IMR-90 (cell line): Measurements from ENCODE around the gene COL13A1. TPM values are rescaled to one million over a fixed set of nuclear protein-coding genes. Genes with fewer than 3 reads are reported as not detected.

Source experiments
- ATAC-seq: fragments of 200-7000 bp; cut with Tn5 transposase; 2 replicates; pipeline ENCODE4 v1.9.1; 2020; ENCODE audit warnings: low read depth, mild to moderate bottlenecking, moderate library complexity
- BruUV-seq: library from RNA; stranded (reverse); fragments of 400-500 nt; replicated peaks from 2 replicates; lab custom pipeline; 2021; lab: Mats Ljungman, UMichigan
- CTCF ChIA-PET: fragments of 300-600 bp; formaldehyde crosslinking; extraction: SDS; loops from one replicate; lab custom pipeline; 2021; ENCODE audit warnings: antibody characterized with exemption; lab: Yijun Ruan, JAX
- POLR2A ChIA-PET: fragments of 300-600 bp; sonication (Branson Sonifier 250); formaldehyde crosslinking; loops from one replicate; lab custom pipeline; 2022; ENCODE audit warnings: antibody characterized with exemption; ENCODE audit not compliant: unreplicated experiment; lab: Charles Lee
- DNase-seq: peaks from one replicate; pipeline ENCODE4 v3.0.0; 2013
- H2AFZ ChIP-seq: replicated peaks from 2 replicates; pipeline ENCODE3; 2013; ENCODE audit warnings: low read length, mild to moderate bottlenecking; ENCODE audit not compliant: poor library complexity
- H2AK5ac ChIP-seq: 2 replicates; pipeline ENCODE4 v1.6.1; 2013; ENCODE audit warnings: low read depth, low read length, inconsistent platforms
- H2AK9ac ChIP-seq: replicated peaks from 2 replicates; pipeline ENCODE3; 2013; ENCODE audit warnings: mild to moderate bottlenecking, low read depth, low read length, moderate library complexity; ENCODE audit not compliant: poor library complexity
- H2BK120ac ChIP-seq: 2 replicates; pipeline ENCODE4 v1.6.1; 2013; ENCODE audit warnings: low read depth, low read length, inconsistent platforms
- H2BK15ac ChIP-seq: 3 replicates; pipeline ENCODE4 v1.6.1; 2013; ENCODE audit warnings: low read depth, low read length, inconsistent platforms
- H2BK20ac ChIP-seq: 2 replicates; pipeline ENCODE4 v1.6.1; 2013; ENCODE audit warnings: low read depth, mild to moderate bottlenecking, inconsistent platforms, low read length, moderate library complexity
- H2BK5ac ChIP-seq: 2 replicates; pipeline ENCODE4 v1.6.1; 2013; ENCODE audit warnings: mild to moderate bottlenecking, low read depth, low read length, inconsistent platforms; ENCODE audit not compliant: poor library complexity, severe bottlenecking
- H3K14ac ChIP-seq: replicated peaks from 2 replicates; pipeline ENCODE4 v1.6.1; 2013; ENCODE audit warnings: low read depth, low read length, inconsistent platforms
- H3K18ac ChIP-seq: 2 replicates; pipeline ENCODE4 v1.6.1; 2013; ENCODE audit warnings: low read depth, low read length, control low read depth
- H3K23ac ChIP-seq: 2 replicates; pipeline ENCODE4 v1.6.1; 2013; ENCODE audit warnings: low read depth, low read length, inconsistent platforms
- H3K27ac ChIP-seq: 2 replicates; pipeline ENCODE4 v1.5.1; 2013; ENCODE audit warnings: mild to moderate bottlenecking, control low read depth, low read length; ENCODE audit not compliant: insufficient read depth
- H3K27me3 ChIP-seq: 2 replicates; pipeline ENCODE4 v1.6.1; 2013; ENCODE audit warnings: low read length; ENCODE audit not compliant: control insufficient read depth, insufficient read depth
- H3K36me3 ChIP-seq: 2 replicates; pipeline ENCODE4 v1.6.1; 2013; ENCODE audit warnings: low read length, mixed read lengths; ENCODE audit not compliant: control insufficient read depth, insufficient read depth
- H3K4ac ChIP-seq: 2 replicates; pipeline ENCODE4 v1.6.1; 2013; ENCODE audit warnings: low read depth, low read length, inconsistent platforms
- H3K4me1 ChIP-seq: 2 replicates; pipeline ENCODE4 v1.6.1; 2013; ENCODE audit warnings: low read length, mixed read lengths; ENCODE audit not compliant: control insufficient read depth, insufficient read depth
- H3K4me2 ChIP-seq: 2 replicates; pipeline ENCODE4 v1.6.1; 2013; ENCODE audit warnings: low read depth, mild to moderate bottlenecking, control low read depth, low read length, moderate library complexity
- H3K4me3 ChIP-seq: 2 replicates; pipeline ENCODE4 v1.5.1; 2013; ENCODE audit warnings: low read depth, mild to moderate bottlenecking, control low read depth, low read length, moderate library complexity; ENCODE audit not compliant: insufficient read depth
- H3K56ac ChIP-seq: 2 replicates; pipeline ENCODE4 v1.6.1; 2013; ENCODE audit warnings: low read length, inconsistent platforms; ENCODE audit not compliant: insufficient read depth; ENCODE audit errors: extremely low read depth
- H3K79me1 ChIP-seq, 2 experiments: 2 replicates each; pipeline ENCODE4 v1.6.1; 2013; ENCODE audit warnings: low read length in 2 of 2, inconsistent platforms in 1 of 2, low read depth in 1 of 2
- H3K9ac ChIP-seq: 2 replicates; pipeline ENCODE4 v1.6.1; 2013; ENCODE audit warnings: low read depth, low read length, control low read depth
- H3K9me1 ChIP-seq: 2 replicates; pipeline ENCODE4 v1.6.1; 2013; ENCODE audit warnings: low read length, inconsistent platforms; ENCODE audit not compliant: insufficient read depth
- H3K9me3 ChIP-seq: 2 replicates; pipeline ENCODE4 v1.6.1; 2013; ENCODE audit warnings: low read length; ENCODE audit not compliant: control insufficient read depth, insufficient read depth
- H4K20me1 ChIP-seq: 2 replicates; pipeline ENCODE4 v1.6.1; 2013; ENCODE audit warnings: low read length, inconsistent platforms; ENCODE audit not compliant: insufficient read depth
- H4K5ac ChIP-seq: 2 replicates; pipeline ENCODE4 v1.6.1; 2013; ENCODE audit warnings: mild to moderate bottlenecking, low read depth, low read length, control low read depth
- H4K8ac ChIP-seq, 2 experiments: 2 replicates each; pipeline ENCODE4 v1.6.1; 2013; ENCODE audit warnings: low read depth in 2 of 2, low read length in 2 of 2, control low read depth in 1 of 2, inconsistent platforms in 1 of 2
- H4K91ac ChIP-seq: 2 replicates; pipeline ENCODE4 v1.6.1; 2013; ENCODE audit warnings: low read depth, low read length, inconsistent platforms; ENCODE audit not compliant: insufficient read depth
- BHLHE40 ChIP-seq: fragments of 150-350 bp; IDR thresholded peaks from 2 replicates; pipeline ENCODE4 v1.6.1; 2016; ENCODE audit warnings: mild to moderate bottlenecking, low read depth, low read length
- CEBPB ChIP-seq: IDR thresholded peaks from 2 replicates; pipeline ENCODE4 v1.6.1; 2012; ENCODE audit warnings: low read depth, low read length, improper control_type of control experiment
- CHD1 ChIP-seq: IDR thresholded peaks from 2 replicates; pipeline ENCODE4 v1.6.1; 2012; ENCODE audit warnings: low read depth, low read length, improper control_type of control experiment
- CTCF ChIP-seq: conservative IDR thresholded peaks from 2 replicates; pipeline ENCODE4 v1.5.1; 2012; ENCODE audit warnings: mild to moderate bottlenecking, low read depth, low read length, improper control_type of control experiment
- FOS ChIP-seq: fragments of 150-350 bp; IDR thresholded peaks from 2 replicates; pipeline ENCODE4 v1.6.1; 2016; ENCODE audit warnings: low read depth, low read length
- MAZ ChIP-seq: IDR thresholded peaks from 2 replicates; pipeline ENCODE4 v1.6.1; 2012; ENCODE audit warnings: low read depth, mild to moderate bottlenecking, low read length, improper control_type of control experiment, moderate library complexity, borderline replicate concordance
- MXI1 ChIP-seq: IDR thresholded peaks from 2 replicates; pipeline ENCODE4 v1.6.1; 2012; ENCODE audit warnings: low read depth, mild to moderate bottlenecking, low read length, moderate library complexity, borderline replicate concordance
- NFE2L2 ChIP-seq: fragments of 150-350 bp; IDR thresholded peaks from 2 replicates; pipeline ENCODE4 v1.6.1; 2016; ENCODE audit warnings: low read depth, mild to moderate bottlenecking, low read length
- POLR2A ChIP-seq: IDR thresholded peaks from 2 replicates; pipeline ENCODE4 v1.6.1; 2012; ENCODE audit warnings: mild to moderate bottlenecking, low read depth, low read length
- RAD21 ChIP-seq: IDR thresholded peaks from 2 replicates; pipeline ENCODE4 v1.6.1; 2012; ENCODE audit warnings: low read length, improper control_type of control experiment
- RFX5 ChIP-seq: IDR thresholded peaks from 2 replicates; pipeline ENCODE4 v1.8.0; 2012; ENCODE audit warnings: low read depth, mild to moderate bottlenecking, low read length, moderate library complexity
- SMC3 ChIP-seq: fragments of 150-350 bp; IDR thresholded peaks from 2 replicates; pipeline ENCODE4 v1.6.1; 2016; ENCODE audit warnings: low read depth, mild to moderate bottlenecking, antibody characterized with exemption, low read length, moderate library complexity
- WGBS, 2 experiments: methylation state at CpG; one replicate each; pipeline versions ENCODE4 v1.1.5 to v1.1.7; 2013; ENCODE audit warnings: missing lambda C conversion rate in 2 of 2; ENCODE audit not compliant: insufficient read length in 1 of 2; ENCODE audit errors: extremely low coverage in 2 of 2; 5-methylcytosine and 5-hydroxymethylcytosine counted together
- dilution Hi-C: fragments of 300-500 bp; cut with HindIII; formaldehyde crosslinking; loops from one replicate; pipeline ENCODE4 v1.14.3; 2018; ENCODE audit warnings: low sequenced_read_pairs; ENCODE audit not compliant: unreplicated experiment
- in situ Hi-C: fragments of 300-500 bp; cut with MboI; formaldehyde crosslinking; loops from 3 replicates; pipeline ENCODE4 v1.14.3; 2019; ENCODE audit warnings: low sequenced_read_pairs, inconsistent platforms, mixed read lengths
- intact Hi-C: fragments of 100-400 bp; cut with micrococcal nuclease; formaldehyde crosslinking; loops from 2 replicates; pipeline ENCODE4 v1.10.0; 2022
- polyA plus RNA-seq, 3 experiments: library from polyadenylated mRNA; depleted of rRNA; stranded (reverse); fragments of >200 nt; gene quantifications; 2 replicates each; pipeline ENCODE4 v1.2.3, GENCODE V29; 2012; ENCODE audit warnings: low replicate concordance in 1 of 3
- total RNA-seq: library from RNA; depleted of rRNA; stranded (reverse); fragments of >200 nt; gene quantifications from 2 replicates; pipeline ENCODE4 v1.2.3, GENCODE V29; 2012

Gene COL13A1
- total and polyA plus RNA-seq, 2 of the 4 experiments (the other 2 are of a cell fraction), result 12.2 to 31.3 TPM

GRCh38 chr10:69844698-69845097, 43.0 kb downstream of the COL13A1 start:
- no peak overlapping the region; the same call in 1 of the 2 replicates for H3K14ac ChIP-seq
- H4K20me1 ChIP-seq, result no peaks in the 10 kb centered on the region
- H3K56ac ChIP-seq, result no peak overlapping the region
- 0 out of 2 replicates have a peak overlapping the region, but pooled peaks have one; percentile 7 for H2AK5ac ChIP-seq
- 0 out of 2 replicates have a peak overlapping the region, but pooled peaks have one; percentile 3 for H2BK120ac ChIP-seq
- H2AFZ ChIP-seq, result no peak overlapping the region
- no peak overlapping the region for H3K4me2 ChIP-seq
- H3K23ac ChIP-seq, result no peak overlapping the region
- BruUV-seq, result no TSS peak
- no peaks in the 10 kb centered on the region for H3K36me3 ChIP-seq
- TF ChIP-seq RFX5, result no peak
- TF ChIP-seq NFE2L2, result no peak
- no peak for TF ChIP-seq MXI1
- TF ChIP-seq MAZ, result no peak
- TF ChIP-seq CTCF, result no peak
- TF ChIP-seq SMC3, result no peak
- no peak for TF ChIP-seq BHLHE40
- TF ChIP-seq CHD1, result no peak
- TF ChIP-seq POLR2A, result no peak
- TF ChIP-seq RAD21, result no peak
- no peak for TF ChIP-seq FOS
- TF ChIP-seq CEBPB, result no peak
- H3K27ac ChIP-seq, result no peak overlapping the region
- no peak overlapping the region for H2BK5ac ChIP-seq
- no peaks in the 10 kb centered on the region for H3K27me3 ChIP-seq
- H4K5ac ChIP-seq, result no peak overlapping the region
- dilution Hi-C loops, result no loop called here
- H2BK20ac ChIP-seq, result peak overlapping the region; percentile 9; the same call in 1 of the 2 replicates
- WGBS, 2 experiments, result 100% methylated on average over 2 of the region's 2 CpGs; no CpG with 5 or more reads in 1 of the 2 experiments
- intact Hi-C loops, result no loop called here
- in situ Hi-C loops, result no loop called here
- ChIA-PET CTCF (no interaction called here), POLR2A (no interaction called here)
- H3K4me3 ChIP-seq, result no peak overlapping the region
- H4K91ac ChIP-seq, result no peak overlapping the region
- H3K79me1 ChIP-seq, result peaks cover 32 to 90% of the 10 kb centered on the region in 2 experiments
- H3K9ac ChIP-seq, result no peak overlapping the region
- peaks cover 45% of the 10 kb centered on the region for H3K4me1 ChIP-seq
- H2AK9ac ChIP-seq, result no peak overlapping the region
- H4K8ac ChIP-seq, result no peak overlapping the region
- no peak overlapping the region for H3K18ac ChIP-seq
- ATAC-seq (no peak), DNase-seq (no peak)
- no peak overlapping the region for H2BK15ac ChIP-seq
- no peaks in the 10 kb centered on the region for H3K9me3 ChIP-seq
- H3K9me1 ChIP-seq, result peaks cover 47% of the 10 kb centered on the region
- H3K4ac ChIP-seq, result no peak overlapping the region
